Activated T-cell treated with anti-CD3 and anti-CD28 coated beads for 4 hours (primary cell): Measurements from ENCODE around the gene LRSAM1.

ENCODE experiments used
- DNase-seq: peaks from one replicate; pipeline ENCODE4 v3.0.0-alpha.2; 2020

LRSAM1 gene

GRCh38 chr9:127450830-127451607 is at the start of gene LRSAM1, which contains the start of gene RPL12:
TSS of gene LRSAM1 (plus strand) at chr9:127451510. CDS start at chr9:127454528, 3,018 bp downstream.
TSS of gene RPL12 (minus strand) at chr9:127451406. CDS start at chr9:127451317, 89 bp downstream.
- peak; percentile 100 for DNase-seq

- DNase-seq = no peak
Observed at GRCh38 chr9:127402401-127403090, 48.8 kb upstream of the LRSAM1 start.

GRCh38 chr9:127403507-127404192 is 47.7 kb upstream of the LRSAM1 start:
- DNase-seq = no peak

GRCh38 chr9:127404631-127405030 is 46.7 kb upstream of the LRSAM1 start:
- DNase-seq = no peak

- DNase-seq = no peak
Observed at GRCh38 chr9:127405344-127406125, 45.8 kb upstream of the LRSAM1 start.

GRCh38 chr9:127406799-127407491 is 44.4 kb upstream of the LRSAM1 start:
- DNase-seq = no peak

GRCh38 chr9:127407492-127407843 is 43.8 kb upstream of the LRSAM1 start:
- DNase-seq = no peak

- no peak for DNase-seq
Observed at GRCh38 chr9:127411122-127411521, 40.2 kb upstream of the LRSAM1 start.

- no peak for DNase-seq
Observed at GRCh38 chr9:127415141-127415540, 36.2 kb upstream of the LRSAM1 start.

GRCh38 chr9:127415657-127416056 is 35.7 kb upstream of the LRSAM1 start:
- no peak for DNase-seq

GRCh38 chr9:127417131-127418036 is 33.9 kb upstream of the LRSAM1 start:
- no peak for DNase-seq

- DNase-seq = peak; percentile 21
Observed at GRCh38 chr9:127418037-127418471, 33.3 kb upstream of the LRSAM1 start.

- DNase-seq = no peak
Observed at GRCh38 chr9:127419348-127419747, 32.0 kb upstream of the LRSAM1 start.

- DNase-seq = no peak
Observed at GRCh38 chr9:127421057-127421456, 30.3 kb upstream of the LRSAM1 start.

GRCh38 chr9:127422133-127422782 is 29.1 kb upstream of the LRSAM1 start:
- DNase-seq = no peak

- no peak for DNase-seq
Observed at GRCh38 chr9:127422787-127423186, 28.5 kb upstream of the LRSAM1 start.

GRCh38 chr9:127423476-127423933 is 27.8 kb upstream of the LRSAM1 start:
- DNase-seq = no peak

GRCh38 chr9:127423934-127424675 is 27.2 kb upstream of the LRSAM1 start, which contains the start of gene ZNF79:
TSS of gene ZNF79 (plus strand) at chr9:127424382. CDS start at chr9:127424788, 406 bp downstream.
- DNase-seq = peak; percentile 80

- no peak for DNase-seq
Observed at GRCh38 chr9:127424676-127424999, 26.7 kb upstream of the LRSAM1 start.

- DNase-seq = no peak
Observed at GRCh38 chr9:127426756-127427155, 24.6 kb upstream of the LRSAM1 start.
